Measurements from ENCODE around the gene METTL22. TPM values are rescaled to one million over a fixed set of nuclear protein-coding genes. Genes with fewer than 3 reads are reported as not detected.

The METTL22 gene
- total and polyA plus RNA-seq, 10 of the 15 experiments (the other 5 are each of a cell fraction or from before 2014, with no cell fraction given): 6.4 to 34.7 (median 18.8) TPM

GRCh38 chr16:8674413-8675022 is 53.0 kb downstream of the METTL22 start, which contains the start of gene ABAT (continued):
- TF ChIP-seq CREM (IDR thresholded peaks at IDR 0.05; ENCODE audit: low read depth) (0 out of 2 replicates have a peak, but pooled peaks have one; percentile 13), EGR1 (IDR thresholded peaks at IDR 0.05; ENCODE audit: borderline replicate concordance in 1 of 2, low read depth in 2 of 2, low read length in 2 of 2) (peak in 1 of 2 experiments; percentile 60; a peak in 2 of 3 replicates), IKZF1 (conservative IDR thresholded peaks at IDR 0.05) (peak; percentile 52; the same call in 1 of the 2 replicates), LARP7 (IDR thresholded peaks at IDR 0.05) (0 out of 2 replicates have a peak, but pooled peaks have one; percentile 18), MLLT1 (IDR thresholded peaks at IDR 0.05) (peak; percentile 72)

- no peak for DNase-seq (ENCODE audit: low read depth, low spot score)
- no peaks in the 10 kb centered on the region for H3K9me3 ChIP-seq (replicated peaks; ENCODE audit: control insufficient read depth, insufficient read depth, low read length)
- CTCF ChIA-PET: interaction anchor here (1.3 to 1.4 kb wide), 2 partner anchors 14 to 116 kb away, joined by 3 to 6 read pairs; no protein-coding TSS in a partner anchor
- H3K9ac ChIP-seq (ENCODE audit: control insufficient read depth, insufficient read depth, low read length): peak overlapping the region; percentile 77; the same call in 1 of the 2 replicates
- POLR2A ChIA-PET: no interaction called here
- H3K27ac ChIP-seq (ENCODE audit: control insufficient read depth, insufficient read depth): no peak overlapping the region
- H3K4me3 ChIP-seq: peak overlapping the region; percentile 86
- no peaks in the 10 kb centered on the region for H4K20me1 ChIP-seq (ENCODE audit: control insufficient read depth, insufficient read depth)
- no peak for FAIRE-seq
- peak; percentile 30 for ATAC-seq
- no peaks in the 10 kb centered on the region for H3K36me3 ChIP-seq (ENCODE audit: control insufficient read depth in 2 of 2, insufficient read depth in 2 of 2, low read length in 1 of 2)
- intact Hi-C loops (cut with micrococcal nuclease; ENCODE audit: unreplicated experiment) (no loop called here), in situ Hi-C loops (cut with MboI) (no loop called here)
- no TSS peak for BruUV-seq (replicated peaks)
- H3K79me2 ChIP-seq (ENCODE audit: control insufficient read depth, insufficient read depth, low read length): no peaks in the 10 kb centered on the region
- H2AFZ ChIP-seq (ENCODE audit: control insufficient read depth, low read depth, low read length): no peak overlapping the region; the same call in 1 of the 2 replicates
- WGBS (ENCODE audit: insufficient coverage, insufficient replicate concordance, low lambda C conversion rate, missing lambda C conversion rate): 70% methylated on average over 13 of the region's 13 CpGs
- SMC1A ChIA-PET (ENCODE audit: uncharacterized antibody, unreplicated experiment): interaction anchor here (1.5 to 1.7 kb wide), 2 partner anchors 9 to 12 kb away, joined by 4 to 6 read pairs; no protein-coding TSS in a partner anchor
- no peaks in the 10 kb centered on the region for H3K27me3 ChIP-seq (replicated peaks in 1 of 2; ENCODE audit: control insufficient read depth in 2 of 2, insufficient read depth in 2 of 2, low read length in 1 of 2)
- peak overlapping the region; percentile 96 for H3K4me2 ChIP-seq (ENCODE audit: control insufficient read depth, insufficient read depth)
- H3K4me1 ChIP-seq (ENCODE audit: control insufficient read depth, insufficient read depth, low read length): peaks cover 5% of the 10 kb centered on the region
- RAD21 ChIA-PET (ENCODE audit: unreplicated experiment): no interaction called here
- TF ChIP-seq NFXL1 (IDR thresholded peaks at IDR 0.05; ENCODE audit: borderline replicate concordance) (no peak), E4F1 (IDR thresholded peaks at IDR 0.05; ENCODE audit: borderline replicate concordance, partially characterized antibody) (no peak), HDAC2 (IDR thresholded peaks at IDR 0.05) (no peak), RUNX3 (IDR thresholded peaks at IDR 0.05; ENCODE audit: low read length) (peak; percentile 62), BCL3 (IDR thresholded peaks at IDR 0.05; ENCODE audit: borderline replicate concordance, insufficient read depth, low read depth, low read length, poor library complexity, severe bottlenecking) (peak; percentile 27), HDAC6 (IDR thresholded peaks at IDR 0.05; ENCODE audit: unreplicated experiment) (no peak), TCF7 (IDR thresholded peaks at IDR 0.05; ENCODE audit: borderline replicate concordance) (peak; percentile 85), BHLHE40 (IDR thresholded peaks at IDR 0.05; ENCODE audit: borderline replicate concordance in 1 of 2, low read depth in 2 of 2, low read length in 1 of 2) (no peak), RCOR1 (conservative IDR thresholded peaks at IDR 0.05; ENCODE audit: low read depth, low read length) (no peak), SRF (IDR thresholded peaks at IDR 0.05; ENCODE audit: low read depth in 2 of 2, low read length in 2 of 2) (no peak)
Measured at GRCh38 chr16:8675183-8676159, 54.0 kb downstream of the METTL22 start.

Data from GM12878 (cell line).